Left renal cortex interstitium (tissue), 4 donors: ENCODE results near the gene IFIT2. TPM values are rescaled to one million over a fixed set of nuclear protein-coding genes. Genes with fewer than 3 reads are reported as not detected.
"Not testable (repeated sequence)": the region's sequence is repeated elsewhere in the genome, so short reads cannot be mapped to it uniquely, and the experiment has no call there.

Source experiments
- DNase-seq, 4 donors: peaks; one replicate each; pipeline ENCODE4 v3.0.0-alpha.2; 2013; ENCODE audit warnings: low read depth in 4 of 4, low spot score in 2 of 4, missing footprints in 1 of 4
- polyA plus RNA-seq, 4 donors: library from polyadenylated mRNA; unstranded; fragments of 120-200 nt; gene quantifications; one replicate each; pipeline ENCODE4 v1.2.1, GENCODE V29; 2013; ENCODE audit not compliant: insufficient read length in 4 of 4

Gene IFIT2
- polyA plus RNA-seq, 4 donors, result 6.6 to 12.8 (median 8.1) TPM

DNA sequence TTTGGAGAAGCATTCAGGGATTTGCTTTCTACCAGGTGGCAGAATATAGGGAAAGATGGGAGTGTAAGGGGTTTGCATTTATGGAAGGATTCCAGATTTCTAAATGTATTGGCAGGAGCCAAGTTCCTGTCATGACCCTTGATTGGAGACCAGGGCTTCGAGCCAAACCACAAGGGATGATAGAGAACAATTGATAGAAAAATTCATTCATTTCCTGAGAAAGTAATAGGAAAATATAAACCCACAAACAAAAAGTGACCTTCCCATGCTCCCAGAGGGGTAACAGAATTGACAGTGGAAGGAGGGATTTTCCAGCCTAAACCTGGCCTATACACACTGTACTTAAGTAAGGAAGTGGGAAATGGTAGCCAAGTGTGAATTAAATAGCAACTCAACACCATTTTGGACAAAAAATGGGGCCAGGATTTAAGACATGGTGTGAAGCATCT lies 22.4 kb upstream of the IFIT2 start:
- no peak for DNase-seq

DNA sequence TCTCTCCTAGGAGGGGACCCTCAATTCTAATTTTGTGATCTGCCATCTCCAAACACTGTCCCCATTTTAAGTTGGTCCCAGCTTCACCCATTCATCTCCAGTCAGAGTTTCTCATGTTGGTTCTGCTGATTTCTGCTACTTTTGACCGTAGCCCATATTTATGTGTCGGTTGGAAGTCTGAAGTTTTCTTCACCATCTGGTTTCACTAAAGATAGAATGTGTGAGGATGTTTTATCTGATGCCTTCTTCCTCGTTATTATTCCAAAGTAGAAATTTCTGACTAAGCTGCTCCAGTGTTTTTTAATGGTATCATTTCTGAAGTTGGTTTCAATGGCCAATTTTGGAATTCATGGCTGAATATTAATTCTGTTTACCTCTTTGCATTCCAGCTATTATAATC lies 21.3 kb upstream of the IFIT2 start:
- DNase-seq, result no peak

DNA sequence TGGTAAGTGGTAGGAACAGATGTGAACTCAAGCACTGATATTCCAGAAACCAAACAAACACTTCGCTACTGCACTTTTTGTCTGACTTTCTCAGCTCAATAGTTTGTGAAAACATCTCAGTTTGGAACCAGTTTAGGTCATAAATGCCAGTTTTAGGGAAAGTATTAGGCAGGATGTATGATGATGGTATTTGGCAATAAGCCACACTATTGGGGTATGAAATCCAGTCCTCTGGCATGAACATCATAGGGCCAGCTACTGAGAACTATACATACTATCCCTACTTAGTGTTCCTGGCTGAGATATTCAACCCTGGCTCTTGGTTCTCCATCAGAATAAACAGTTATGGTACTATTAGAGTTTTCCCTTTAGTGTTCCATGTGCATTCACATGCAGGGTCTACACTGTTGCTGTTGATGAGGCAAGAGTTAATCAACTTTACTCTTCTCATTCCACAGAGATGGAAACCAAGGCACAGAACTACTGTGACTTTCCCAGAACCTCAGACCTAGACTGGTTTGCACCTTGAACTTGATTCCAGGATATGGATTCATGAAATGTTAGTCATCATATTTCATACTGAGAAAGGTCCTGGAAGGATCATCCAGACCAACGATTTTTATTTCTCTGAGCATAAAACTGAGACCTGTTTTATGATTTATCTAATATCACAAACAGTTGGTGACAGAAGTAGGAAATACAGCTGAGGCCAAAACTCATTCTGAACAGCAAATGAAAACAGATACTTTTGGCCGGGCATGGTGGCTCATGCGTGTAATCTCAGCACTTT lies 20.0 kb upstream of the IFIT2 start:
- DNase-seq, result no peak

DNA sequence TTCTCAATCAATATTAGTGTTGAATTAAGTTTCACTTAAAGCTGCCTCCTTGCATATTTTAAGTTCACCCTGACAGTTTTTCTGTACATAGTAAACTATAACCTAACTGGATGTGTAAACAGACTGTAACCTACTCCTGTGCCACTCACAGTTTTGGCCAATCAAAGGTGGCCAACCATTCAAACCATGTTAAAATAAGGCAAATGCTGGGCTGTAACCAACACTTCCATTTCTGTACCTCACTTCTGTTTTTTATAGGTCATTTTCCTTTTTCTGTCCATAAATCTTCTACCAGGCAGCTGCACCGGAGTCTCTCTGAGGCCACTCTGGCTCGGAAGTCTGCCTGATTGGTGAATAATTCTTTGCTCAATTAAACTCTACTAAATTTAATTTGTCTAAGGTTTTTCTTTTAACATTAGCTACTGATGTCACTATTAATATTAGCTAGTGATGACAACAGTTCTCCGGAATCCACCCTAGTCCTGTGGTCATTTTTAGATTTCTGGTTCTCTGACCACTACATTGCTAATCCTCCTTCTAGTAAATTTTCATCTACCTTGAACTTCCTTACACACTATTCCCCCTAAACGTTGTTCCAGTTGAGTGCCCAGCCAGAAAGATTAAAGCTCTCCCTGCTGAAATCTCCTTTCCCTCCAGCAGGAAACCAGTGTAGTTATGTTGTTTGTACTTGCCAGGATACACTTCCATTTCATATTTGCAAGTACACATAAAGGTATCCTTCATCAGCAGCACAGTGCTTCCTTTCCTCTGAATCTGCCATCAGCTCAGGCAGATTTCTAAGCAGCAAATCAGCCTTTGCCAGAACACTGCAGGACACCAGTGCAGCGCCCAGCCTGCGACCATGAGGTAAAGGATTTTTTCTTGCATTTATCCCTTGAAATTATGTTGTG lies 18.6 kb upstream of the IFIT2 start:
- DNase-seq, result peak in 2 of 4 donors; percentile 41 to 44

DNA sequence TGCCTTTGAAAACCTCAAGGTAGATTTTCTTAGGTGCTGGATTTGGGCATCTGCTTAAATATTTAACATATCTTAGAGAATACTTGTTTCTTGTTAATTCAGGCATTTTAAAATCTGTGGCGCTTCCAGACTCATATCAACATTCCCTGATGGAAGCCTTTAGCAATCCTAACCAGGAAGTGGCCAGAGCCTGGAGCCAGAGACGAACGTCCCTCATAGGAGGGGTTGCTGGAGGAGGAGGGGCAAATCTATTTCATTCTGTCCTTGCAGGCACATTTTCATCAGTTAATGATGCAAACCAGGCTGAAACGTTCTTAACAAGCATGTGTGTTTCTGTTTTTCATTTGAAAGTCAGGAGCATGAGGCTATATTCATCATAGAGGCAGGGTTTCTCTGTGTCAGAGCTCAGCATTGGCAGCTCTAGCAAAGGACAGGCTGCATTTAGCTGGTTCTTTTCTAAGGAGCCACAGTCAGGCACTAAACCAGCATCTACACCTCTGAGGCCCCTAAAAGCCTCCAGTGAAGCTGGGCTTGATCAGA lies 17.8 kb upstream of the IFIT2 start:
- DNase-seq, result peak in 3 of 4 donors; percentile 59 to 66 (median 64)

DNA sequence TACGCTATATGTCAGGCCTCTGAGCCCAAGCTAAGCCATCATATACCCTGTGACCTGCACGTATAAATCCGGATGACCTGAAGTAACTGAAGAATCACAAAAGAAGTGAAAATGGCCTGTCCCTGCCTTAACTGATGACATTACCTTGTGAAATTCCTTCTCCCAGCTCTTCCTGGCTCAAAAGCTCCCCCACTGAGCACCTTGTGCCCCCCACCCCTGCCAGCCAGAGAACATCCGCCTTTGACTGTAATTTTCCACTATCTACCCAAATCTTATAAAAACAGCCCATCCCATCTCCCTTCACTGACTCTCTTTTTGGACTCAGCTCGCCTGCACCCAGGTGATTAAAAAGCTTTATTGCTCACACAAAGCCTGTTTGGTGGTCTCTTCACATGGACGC lies 17.1 kb upstream of the IFIT2 start:
- DNase-seq, result not testable (repeated sequence)

DNA sequence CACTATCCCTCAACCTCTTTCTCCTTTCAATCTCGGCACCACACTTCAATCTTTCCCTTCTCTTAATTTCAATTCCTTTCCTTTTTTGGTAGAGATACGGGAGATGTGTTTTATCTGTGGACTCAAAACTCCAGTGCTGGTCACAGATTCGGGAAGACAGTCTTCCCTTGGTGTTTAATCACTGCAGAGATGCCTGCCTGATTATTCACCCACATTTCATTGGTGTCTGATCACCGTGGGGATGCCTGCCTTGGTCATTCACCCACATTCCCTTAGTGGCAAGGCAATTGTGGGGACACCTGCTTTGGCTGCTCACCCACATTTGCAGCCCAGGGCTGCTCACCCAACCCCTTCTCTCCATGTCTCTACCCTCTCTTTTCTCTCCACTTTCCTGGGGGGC lies 16.5 kb upstream of the IFIT2 start:
- DNase-seq, result not testable (repeated sequence)

DNA sequence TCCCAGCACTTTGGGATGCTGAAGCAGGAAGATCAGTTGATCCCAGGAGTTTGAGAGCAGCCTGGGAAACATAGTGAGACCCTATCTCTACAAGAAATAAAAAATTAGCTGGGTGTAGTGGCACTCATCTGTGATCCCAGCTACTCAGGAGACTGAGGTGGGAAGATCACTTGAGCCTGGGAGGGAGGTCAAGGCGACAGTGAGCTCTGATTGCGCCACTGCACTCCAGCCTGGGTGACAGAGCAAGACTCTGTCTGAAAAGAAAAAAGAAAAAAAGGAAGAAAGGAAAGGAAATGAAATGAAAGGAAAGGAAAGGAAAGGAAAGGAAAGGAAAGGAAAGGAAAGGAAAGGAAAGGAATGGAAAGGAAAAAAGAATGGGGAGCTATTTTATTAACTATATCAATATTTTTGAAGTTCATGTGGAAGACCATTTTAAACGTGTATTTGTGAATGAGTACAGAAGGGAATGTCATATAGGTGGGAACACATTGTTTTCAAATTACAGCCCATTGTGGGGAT lies 7.1 kb upstream of the IFIT2 start:
- DNase-seq, result no peak

DNA sequence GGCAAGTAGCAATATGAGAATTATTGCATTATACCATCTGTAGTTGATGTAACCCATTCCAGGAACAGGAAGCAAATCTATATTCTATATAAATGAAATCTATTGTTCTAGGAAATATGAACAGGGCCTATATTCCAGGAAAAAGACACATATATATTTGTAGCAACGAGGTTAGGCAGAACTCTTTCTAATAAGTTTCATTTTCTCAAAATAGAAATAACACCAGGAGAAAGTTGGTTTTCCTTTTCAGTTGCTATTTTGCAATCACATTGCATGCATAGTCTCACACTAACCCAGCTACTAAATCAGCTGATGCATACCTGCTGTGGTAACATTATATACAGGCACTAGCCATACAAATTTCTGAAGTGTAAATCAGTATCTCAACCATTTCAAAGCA lies 6.2 kb upstream of the IFIT2 start:
- no peak for DNase-seq

DNA sequence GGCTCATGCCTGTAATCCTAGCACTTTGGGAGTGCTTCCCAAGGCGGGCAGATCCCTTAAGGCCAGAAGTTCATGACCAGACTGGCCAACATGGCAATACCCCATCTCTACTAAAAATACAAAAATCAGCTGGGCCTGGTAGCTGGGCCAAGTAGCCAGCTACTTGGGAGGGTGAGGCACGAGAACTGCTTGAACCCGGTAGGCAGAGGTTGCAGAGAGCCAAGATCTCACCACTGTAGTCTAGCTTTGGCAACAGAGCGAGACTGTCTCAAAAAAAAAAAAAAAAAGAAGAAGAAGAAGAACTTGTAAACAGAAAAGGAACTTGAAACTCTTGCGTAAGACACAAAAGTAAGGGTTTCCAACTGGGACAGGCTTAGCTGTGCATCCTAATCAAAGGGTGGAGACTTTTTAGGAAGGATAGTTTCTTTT lies 5.6 kb upstream of the IFIT2 start:
- DNase-seq, result no peak

DNA sequence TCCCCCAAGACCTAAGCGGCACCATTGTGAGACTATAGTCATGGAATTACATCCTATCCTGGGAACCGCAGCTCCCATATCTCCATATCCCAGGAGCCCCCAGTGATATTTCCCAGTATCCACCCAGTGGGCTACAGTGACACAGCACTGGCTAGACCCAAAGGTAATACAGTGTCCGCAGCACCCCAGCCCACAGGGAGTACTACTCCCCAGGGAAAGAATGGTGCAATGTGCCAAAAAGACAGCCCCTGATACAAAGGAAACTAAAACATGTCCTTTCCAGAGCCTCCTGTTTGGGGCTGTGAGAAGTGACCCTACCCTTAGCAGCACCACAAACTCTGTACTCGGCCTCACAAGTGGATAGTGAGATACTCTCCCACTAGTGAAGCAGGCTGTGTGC lies 4.5 kb upstream of the IFIT2 start:
- DNase-seq, result no peak

DNA sequence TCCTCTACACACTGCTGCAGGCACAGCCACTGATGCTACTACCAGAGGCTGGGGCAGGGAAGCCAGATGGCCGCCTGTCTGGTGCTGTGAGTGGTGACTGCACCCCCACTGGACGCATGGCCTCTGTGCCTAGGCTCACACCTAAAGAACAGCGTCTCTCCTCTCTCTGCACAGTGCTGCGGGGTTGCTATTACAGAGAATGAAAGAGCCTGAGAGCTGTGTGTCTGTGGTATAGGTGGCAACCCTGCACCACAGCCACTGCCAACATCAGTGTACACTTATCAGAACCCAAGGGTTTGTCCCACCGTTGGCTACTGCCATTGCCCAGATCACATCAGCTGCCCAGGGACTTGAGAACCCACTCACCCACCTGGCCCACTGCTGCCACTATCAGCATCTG lies 4.1 kb upstream of the IFIT2 start:
- DNase-seq, result no peak

DNA sequence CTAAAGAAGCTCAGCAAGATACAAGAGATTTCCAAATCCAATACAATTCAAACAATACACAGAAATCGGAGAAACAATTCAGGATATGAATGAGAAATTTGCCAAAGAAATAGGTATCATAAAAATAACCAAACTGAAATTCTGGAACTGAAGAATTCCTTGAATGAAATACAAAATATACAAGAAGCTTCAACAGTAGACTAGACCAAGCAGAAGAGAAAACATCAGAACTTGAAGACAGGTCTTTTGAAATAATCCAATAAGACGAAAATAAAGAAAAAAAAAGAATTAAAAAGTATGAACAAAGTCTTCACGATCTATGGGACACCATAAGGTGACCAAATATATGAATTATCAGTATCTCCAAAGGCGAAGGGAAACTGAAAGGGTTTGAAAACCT lies 2.8 kb upstream of the IFIT2 start:
- no peak for DNase-seq

DNA sequence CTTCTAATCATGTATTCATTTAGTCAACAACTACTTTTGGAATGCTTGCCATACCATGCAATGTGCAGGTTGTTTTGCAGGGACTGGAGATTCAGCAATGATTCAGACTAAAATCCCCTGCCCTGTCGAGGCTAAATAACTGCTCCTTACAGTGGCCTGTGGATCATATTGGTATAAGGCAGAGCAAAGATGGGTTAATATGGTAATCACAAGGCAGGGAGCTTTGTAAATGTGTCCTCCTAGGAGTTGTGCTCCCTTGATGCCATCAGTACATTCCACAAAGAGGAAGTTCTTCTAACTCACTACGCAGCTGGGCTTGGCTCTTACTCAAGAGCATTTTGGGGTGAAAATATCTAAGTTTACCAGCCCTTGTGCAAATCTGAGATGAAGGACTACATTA lies 614 bp upstream of the IFIT2 start:
- no peak for DNase-seq

DNA sequence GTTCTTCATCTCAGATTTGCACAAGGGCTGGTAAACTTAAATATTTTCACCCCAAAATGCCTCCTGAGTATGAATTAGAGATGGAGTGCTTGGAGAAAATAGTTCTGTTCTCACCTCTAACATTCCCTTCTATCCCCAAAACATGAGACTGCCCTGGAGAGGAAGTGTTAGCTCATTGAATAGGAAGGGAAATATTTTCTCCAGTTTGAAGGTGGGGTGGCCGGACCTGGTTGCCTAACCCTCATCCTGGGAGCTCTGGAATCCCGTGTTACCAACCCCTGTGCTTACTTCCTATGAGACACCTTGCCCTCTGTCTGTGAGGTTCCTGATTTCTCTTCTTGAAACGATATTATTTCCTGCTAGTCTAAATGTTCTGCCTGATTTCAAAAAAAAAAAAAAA lies 779 bp downstream of the IFIT2 start:
- DNase-seq, result no peak

DNA sequence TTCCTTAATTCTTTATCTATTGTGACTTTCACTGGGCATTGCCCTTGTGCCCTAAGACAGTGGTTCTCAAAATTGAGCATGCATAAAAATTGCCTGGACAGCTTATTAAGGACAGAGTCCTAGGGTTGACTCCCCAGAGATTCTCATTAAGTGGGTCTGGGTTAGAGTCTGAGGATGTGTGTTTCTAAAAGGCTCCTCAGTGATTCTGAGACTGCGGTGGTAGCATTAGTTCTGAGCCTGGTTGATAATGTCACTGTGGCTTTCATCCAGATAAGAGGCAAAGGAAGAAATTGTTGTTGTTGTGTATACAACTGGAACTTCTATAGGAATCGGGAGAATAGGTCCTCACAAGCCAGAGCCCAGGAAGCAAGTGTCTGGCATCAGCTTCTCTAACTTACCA lies 1.3 kb downstream of the IFIT2 start:
- no peak for DNase-seq

DNA sequence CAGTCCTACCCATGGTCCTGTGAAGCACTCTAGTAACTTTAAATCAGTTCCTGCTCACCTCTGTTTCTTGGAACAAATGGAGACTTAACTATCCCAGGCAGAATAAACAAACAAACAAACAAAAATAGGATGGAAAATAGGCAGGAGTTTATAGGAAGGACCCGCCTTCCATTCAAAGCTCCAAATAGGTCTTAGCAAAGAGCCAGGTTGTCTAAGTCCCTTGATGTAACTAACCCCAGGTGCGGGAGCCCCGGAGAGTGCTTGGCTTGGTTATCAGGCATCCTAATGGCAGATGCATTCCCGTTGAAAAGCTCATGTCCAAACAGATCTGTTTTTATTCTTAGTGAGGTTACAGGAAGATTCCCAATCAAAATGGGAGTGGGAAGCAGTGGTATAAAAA lies 2.2 kb downstream of the IFIT2 start:
- no peak for DNase-seq

DNA sequence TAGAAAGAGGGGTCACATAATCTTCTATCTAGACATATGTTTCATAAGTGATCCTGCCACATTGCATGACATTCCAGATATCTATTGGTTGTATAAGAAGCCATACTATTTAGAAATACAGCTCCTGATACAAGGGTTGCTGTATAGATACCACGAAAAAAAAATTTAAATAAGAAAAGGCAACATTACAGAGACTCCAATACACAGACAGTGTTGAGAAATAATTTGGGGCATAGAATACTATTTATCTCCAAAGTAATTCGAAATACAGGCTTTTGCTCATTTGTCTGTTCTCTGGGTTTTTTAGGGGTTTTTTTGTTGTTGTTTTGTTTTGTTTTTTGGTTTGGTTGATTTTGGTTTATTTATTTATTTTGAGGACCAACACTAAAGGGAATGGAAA lies 2.6 kb downstream of the IFIT2 start:
- DNase-seq, result no peak

DNA sequence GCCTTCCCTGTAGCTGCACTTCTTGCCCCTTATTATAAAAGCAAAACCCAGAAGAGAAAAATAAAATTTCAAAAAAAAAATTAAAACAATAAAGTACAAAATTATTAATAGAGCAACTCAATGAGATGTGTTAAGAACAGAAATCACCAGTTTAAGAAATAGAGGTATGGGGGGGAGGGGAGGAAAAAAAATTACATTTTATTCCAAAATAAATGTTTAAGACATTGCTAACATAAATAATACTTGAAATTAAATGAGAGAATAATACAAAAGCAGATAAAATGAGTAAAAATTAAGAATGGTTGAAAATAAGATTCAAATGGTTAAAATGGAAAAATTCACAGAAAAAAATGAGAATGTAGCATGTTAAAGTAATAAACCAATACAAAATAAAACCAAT lies 3.1 kb downstream of the IFIT2 start:
- no peak for DNase-seq

DNA sequence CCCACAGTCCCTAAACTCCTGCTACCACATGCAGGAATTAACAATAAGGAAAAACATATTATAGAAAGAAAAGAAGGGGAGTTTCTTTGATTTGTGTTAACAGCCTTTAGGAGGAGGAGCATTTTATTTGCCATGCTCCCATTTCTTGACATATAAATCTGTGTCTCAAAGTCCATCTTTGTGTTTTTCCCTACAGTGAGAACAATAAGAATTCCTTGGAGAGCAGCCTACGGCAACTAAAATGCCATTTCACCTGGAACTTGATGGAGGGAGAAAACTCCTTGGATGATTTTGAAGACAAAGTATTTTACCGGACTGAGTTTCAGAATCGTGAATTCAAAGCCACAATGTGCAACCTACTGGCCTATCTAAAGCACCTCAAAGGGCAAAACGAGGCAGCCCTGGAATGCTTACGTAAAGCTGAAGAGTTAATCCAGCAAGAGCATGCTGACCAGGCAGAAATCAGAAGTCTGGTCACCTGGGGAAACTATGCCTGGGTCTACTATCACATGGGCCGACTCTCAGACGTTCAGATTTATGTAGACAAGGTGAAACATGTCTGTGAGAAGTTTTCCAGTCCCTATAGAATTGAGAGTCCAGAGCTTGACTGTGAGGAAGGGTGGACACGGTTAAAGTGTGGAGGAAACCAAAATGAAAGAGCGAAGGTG lies 4.1 kb downstream of the IFIT2 start:
- no peak for DNase-seq
